Suprapubic skin (tissue), 4 donors: ENCODE results near the gene MCFD2. TPM values are rescaled to one million over a fixed set of nuclear protein-coding genes. Genes with fewer than 3 reads are reported as not detected.

ENCODE experiments used
- DNase-seq, 2 donors: peaks; one replicate each; pipeline ENCODE4 v3.0.0-alpha.2; 2019; ENCODE audit warnings: low spot score in 2 of 2
- H3K27ac ChIP-seq: fragments of 200-600 bp; sonication (generic); one replicate; pipeline ENCODE4 v1.5.1; 2019
- H3K27me3 ChIP-seq: fragments of 200-600 bp; sonication (generic); one replicate; pipeline ENCODE4 v1.5.1; 2019
- H3K36me3 ChIP-seq: fragments of 200-600 bp; sonication (generic); one replicate; pipeline ENCODE4 v1.5.1; 2019
- H3K4me1 ChIP-seq: fragments of 200-600 bp; sonication (generic); one replicate; pipeline ENCODE4 v1.5.1; 2019
- H3K4me3 ChIP-seq: fragments of 200-600 bp; sonication (generic); one replicate; pipeline ENCODE4 v1.5.1; 2019; ENCODE audit warnings: mild to moderate bottlenecking
- H3K9me3 ChIP-seq: fragments of 200-600 bp; sonication (generic); one replicate; pipeline ENCODE4 v1.5.1; 2019
- CTCF ChIP-seq, 2 donors: fragments of 200-600 bp in 1 of 2; fragments of 450-650 bp in 1 of 2; sonication (generic) in 1 of 2; IDR thresholded peaks; one replicate each; pipeline ENCODE4 v1.5.1; 2016 to 2019; ENCODE audit warnings: antibody characterized with exemption in 2 of 2, mild to moderate bottlenecking in 1 of 2, moderate library complexity in 1 of 2
- EP300 ChIP-seq: sonication (generic); formaldehyde crosslinking; IDR thresholded peaks from one replicate; pipeline ENCODE4 v1.6.1; 2017; ENCODE audit warnings: antibody characterized with exemption
- POLR2A ChIP-seq, 2 donors: fragments of 450-650 bp; IDR thresholded peaks; one replicate each; pipeline ENCODE4 v1.6.1; 2017; ENCODE audit warnings: antibody characterized with exemption in 2 of 2, mild to moderate bottlenecking in 2 of 2, moderate library complexity in 2 of 2
- POLR2AphosphoS5 ChIP-seq, 3 donors: sonication (generic); formaldehyde crosslinking; IDR thresholded peaks; one replicate each; pipeline ENCODE4 v1.6.1; 2017; ENCODE audit warnings: antibody characterized with exemption in 3 of 3
- WGBS: methylation state at CpG from one replicate; pipeline ENCODE4 v1.1.5; 2018; 5-methylcytosine and 5-hydroxymethylcytosine counted together
- total RNA-seq, 4 donors: library from RNA; depleted of rRNA; stranded (reverse); fragments of >200 nt; gene quantifications; one replicate each; pipeline ENCODE4 v1.1.0, GENCODE V29; 2016

MCFD2 gene
- total RNA-seq, 4 donors from 2014 or later: 40.5 to 42.4 (median 41.6) TPM

GRCh38 chr2:46865181-46865970 is 50.2 kb downstream of the MCFD2 start:
- Histone ChIP-seq H3K4me3 (no peak overlapping the region), H3K27ac (no peak overlapping the region), H3K4me1 (peaks cover 13% of the 10 kb centered on the region), H3K27me3 (no peaks in the 10 kb centered on the region), H3K36me3 (no peaks in the 10 kb centered on the region), H3K9me3 (no peaks in the 10 kb centered on the region)
- WGBS: 59% methylated on average over 7 of the region's 7 CpGs
- TF ChIP-seq POLR2A (IDR thresholded peaks at IDR 0.05) (no peak), POLR2AphosphoS5 (IDR thresholded peaks at IDR 0.05) (no peak), EP300 (no peak), CTCF (IDR thresholded peaks at IDR 0.05) (no peak)
- DNase-seq: no peak

GRCh38 chr2:46863882-46864281 is 51.7 kb downstream of the MCFD2 start:
- no peak overlapping the region for H3K27ac ChIP-seq
- TF ChIP-seq EP300 (no peak), POLR2A (IDR thresholded peaks at IDR 0.05) (no peak), CTCF (IDR thresholded peaks at IDR 0.05) (no peak)
- no peaks in the 10 kb centered on the region for H3K36me3 ChIP-seq
- peaks cover 18% of the 10 kb centered on the region for H3K4me1 ChIP-seq
- no peak for DNase-seq
- H3K27me3 ChIP-seq: no peaks in the 10 kb centered on the region
- 78% methylated on average over 1 of the region's 1 CpG for WGBS
- no peaks in the 10 kb centered on the region for H3K9me3 ChIP-seq
- H3K4me3 ChIP-seq: no peak overlapping the region

- H3K4me1 ChIP-seq: peaks cover 28% of the 10 kb centered on the region
- no peak overlapping the region for H3K27ac ChIP-seq
- 97% methylated on average over 2 of the region's 2 CpGs for WGBS
- H3K9me3 ChIP-seq: no peaks in the 10 kb centered on the region
- H3K4me3 ChIP-seq: no peak overlapping the region
- no peak for TF ChIP-seq POLR2A (IDR thresholded peaks at IDR 0.05)
- TF ChIP-seq CTCF (IDR thresholded peaks at IDR 0.05): no peak
- no peak for TF ChIP-seq POLR2AphosphoS5 (IDR thresholded peaks at IDR 0.05)
- no peak for TF ChIP-seq EP300
- no peaks in the 10 kb centered on the region for H3K27me3 ChIP-seq
- no peaks in the 10 kb centered on the region for H3K36me3 ChIP-seq
- no peak for DNase-seq
Observed at GRCh38 chr2:46862514-46862913, 53.1 kb downstream of the MCFD2 start.

- no peak for DNase-seq
- peaks cover 25% of the 10 kb centered on the region for H3K4me1 ChIP-seq
- H3K36me3 ChIP-seq: no peaks in the 10 kb centered on the region
- no peaks in the 10 kb centered on the region for H3K9me3 ChIP-seq
- no peak overlapping the region for H3K27ac ChIP-seq
- TF ChIP-seq POLR2AphosphoS5 (IDR thresholded peaks at IDR 0.05): no peak
- no peak for TF ChIP-seq EP300
- no peak for TF ChIP-seq POLR2A (IDR thresholded peaks at IDR 0.05)
- TF ChIP-seq CTCF (IDR thresholded peaks at IDR 0.05): no peak
- H3K27me3 ChIP-seq: no peaks in the 10 kb centered on the region
- WGBS: 56% methylated on average over 6 of the region's 6 CpGs
- H3K4me3 ChIP-seq: no peak overlapping the region
Observed at GRCh38 chr2:46861916-46862315, 53.7 kb downstream of the MCFD2 start.

GRCh38 chr2:46859482-46859881 is 56.1 kb downstream of the MCFD2 start:
- Histone ChIP-seq H3K36me3 (no peaks in the 10 kb centered on the region), H3K27me3 (no peaks in the 10 kb centered on the region), H3K4me3 (no peak overlapping the region), H3K27ac (peak overlapping the region; percentile 59), H3K4me1 (peaks cover 27% of the 10 kb centered on the region), H3K9me3 (no peaks in the 10 kb centered on the region)
- no peak for TF ChIP-seq CTCF (IDR thresholded peaks at IDR 0.05)
- TF ChIP-seq POLR2AphosphoS5 (IDR thresholded peaks at IDR 0.05): no peak
- TF ChIP-seq EP300: no peak
- no peak for TF ChIP-seq POLR2A (IDR thresholded peaks at IDR 0.05)
- no peak for DNase-seq
- 97% methylated on average over 9 of the region's 9 CpGs for WGBS
